IPS-15b (cell line): ENCODE measurements around the gene GAS7.

Experiments
- H3K27me3 ChIP-seq: one replicate; pipeline ENCODE4 v1.6.1; 2013; ENCODE audit warnings: low read length; ENCODE audit not compliant: control insufficient read depth, insufficient read depth
- H3K36me3 ChIP-seq: one replicate; pipeline ENCODE4 v1.6.1; 2013; ENCODE audit warnings: low read length; ENCODE audit not compliant: control insufficient read depth, insufficient read depth
- H3K4me1 ChIP-seq: one replicate; pipeline ENCODE4 v1.6.1; 2013; ENCODE audit warnings: mild to moderate bottlenecking, low read length; ENCODE audit not compliant: control insufficient read depth, insufficient read depth
- H3K4me3 ChIP-seq: one replicate; pipeline ENCODE4 v1.5.1; 2013; ENCODE audit warnings: low read depth, low read length
- H3K9ac ChIP-seq: one replicate; pipeline ENCODE4 v1.6.1; 2013; ENCODE audit warnings: low read depth, mild to moderate bottlenecking, low read length
- H3K9me3 ChIP-seq: one replicate; pipeline ENCODE4 v1.6.1; 2013; ENCODE audit warnings: mild to moderate bottlenecking, low read length; ENCODE audit not compliant: control insufficient read depth, insufficient read depth

The GAS7 gene

GRCh38 chr17:9944704-9945103 is 253.7 kb downstream of the GAS7 start:
- H3K9me3 ChIP-seq, result no peaks in the 10 kb centered on the region
- H3K4me1 ChIP-seq, result no peaks in the 10 kb centered on the region
- H3K36me3 ChIP-seq, result no peaks in the 10 kb centered on the region
- H3K27me3 ChIP-seq, result no peaks in the 10 kb centered on the region
- H3K9ac ChIP-seq, result no peak overlapping the region
- H3K4me3 ChIP-seq, result no peak overlapping the region

DNA sequence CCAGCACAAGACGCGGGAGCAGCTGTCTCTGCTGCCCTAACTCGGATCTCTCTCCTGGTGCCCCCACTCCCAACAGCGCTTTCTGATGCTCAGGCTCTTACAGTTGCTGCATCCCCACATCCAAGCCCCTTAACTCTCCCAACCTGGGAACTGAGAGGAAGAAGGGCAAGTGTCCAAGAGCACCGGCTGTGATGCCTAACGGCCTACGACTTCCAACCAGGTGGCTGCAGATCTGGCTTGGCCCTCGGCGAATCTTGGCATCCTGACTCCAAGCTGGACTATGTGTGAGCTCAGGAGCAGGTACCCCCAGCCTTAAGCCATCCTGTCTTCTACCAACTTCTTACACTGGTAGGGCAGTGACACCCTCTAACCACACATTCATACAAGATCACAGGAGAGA is 255.1 kb downstream of the GAS7 start:
- no peaks in the 10 kb centered on the region for H3K27me3 ChIP-seq
- no peaks in the 10 kb centered on the region for H3K9me3 ChIP-seq
- no peaks in the 10 kb centered on the region for H3K36me3 ChIP-seq
- H3K9ac ChIP-seq, result no peak overlapping the region
- no peaks in the 10 kb centered on the region for H3K4me1 ChIP-seq
- H3K4me3 ChIP-seq, result no peak overlapping the region

DNA sequence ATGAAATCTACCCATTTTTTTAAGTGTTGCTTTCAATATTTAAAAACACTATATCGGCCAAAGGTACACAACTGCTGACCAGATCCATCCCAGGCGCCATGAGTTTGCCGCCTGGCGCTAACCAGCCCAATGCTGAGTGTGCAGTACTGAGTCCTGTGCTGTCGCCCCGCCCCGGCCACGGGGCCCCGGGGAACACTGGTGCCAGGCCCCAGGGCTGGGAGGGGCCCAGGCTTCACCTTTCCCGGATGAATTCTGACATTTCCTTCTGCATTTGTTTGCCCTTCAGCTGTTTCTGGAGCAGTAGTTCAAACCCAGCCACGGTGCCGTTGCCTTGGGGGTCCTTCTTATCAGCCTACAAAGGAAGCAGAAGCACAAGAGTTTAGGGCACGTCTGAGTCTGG is 255.5 kb downstream of the GAS7 start:
- no peaks in the 10 kb centered on the region for H3K27me3 ChIP-seq
- no peaks in the 10 kb centered on the region for H3K4me1 ChIP-seq
- H3K36me3 ChIP-seq, result no peaks in the 10 kb centered on the region
- no peak overlapping the region for H3K4me3 ChIP-seq
- no peaks in the 10 kb centered on the region for H3K9me3 ChIP-seq
- no peak overlapping the region for H3K9ac ChIP-seq

DNA sequence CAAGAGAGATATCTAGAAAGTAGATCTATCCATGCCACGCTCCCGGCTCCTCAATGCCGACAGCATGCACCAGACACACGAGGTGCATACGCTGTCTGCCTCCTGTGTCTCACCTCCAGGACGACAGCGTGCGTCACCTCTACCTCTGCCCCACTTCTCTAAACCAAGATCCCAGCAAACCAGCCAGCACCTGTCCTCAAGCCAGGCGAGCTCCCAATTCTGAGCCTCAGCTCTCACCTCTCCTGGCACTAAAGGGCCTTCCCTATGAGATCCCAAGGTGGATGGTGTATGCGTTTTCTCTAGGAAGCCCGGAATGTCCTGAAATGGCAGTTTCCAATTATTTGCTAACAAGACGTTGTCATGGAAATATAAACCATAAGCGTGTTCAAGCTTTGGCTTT is 257.1 kb downstream of the GAS7 start:
- no peaks in the 10 kb centered on the region for H3K36me3 ChIP-seq
- no peak overlapping the region for H3K4me3 ChIP-seq
- H3K9me3 ChIP-seq, result no peaks in the 10 kb centered on the region
- no peaks in the 10 kb centered on the region for H3K27me3 ChIP-seq
- no peak overlapping the region for H3K9ac ChIP-seq
- no peaks in the 10 kb centered on the region for H3K4me1 ChIP-seq

DNA sequence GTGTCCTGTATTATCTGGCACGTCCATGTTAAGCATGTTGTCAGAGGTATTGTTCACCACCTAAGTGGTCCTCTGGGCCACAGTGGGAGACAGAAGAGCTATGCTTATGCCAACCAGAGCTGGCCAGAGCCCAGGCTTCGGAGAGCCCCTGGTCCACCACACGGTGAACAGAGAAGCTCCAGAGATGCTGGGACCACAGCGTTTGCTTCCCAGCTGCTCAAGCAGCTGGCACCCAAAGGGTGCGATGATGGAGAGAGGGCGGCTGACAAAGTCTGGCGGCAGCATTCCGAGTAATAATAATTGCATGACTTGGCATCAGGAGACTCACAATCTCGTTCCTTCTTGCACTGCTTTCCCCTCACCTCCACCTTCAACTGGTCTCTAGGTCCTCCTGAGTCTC is 257.6 kb downstream of the GAS7 start:
- Histone ChIP-seq H3K4me3 (no peak overlapping the region), H3K9ac (no peak overlapping the region)

DNA sequence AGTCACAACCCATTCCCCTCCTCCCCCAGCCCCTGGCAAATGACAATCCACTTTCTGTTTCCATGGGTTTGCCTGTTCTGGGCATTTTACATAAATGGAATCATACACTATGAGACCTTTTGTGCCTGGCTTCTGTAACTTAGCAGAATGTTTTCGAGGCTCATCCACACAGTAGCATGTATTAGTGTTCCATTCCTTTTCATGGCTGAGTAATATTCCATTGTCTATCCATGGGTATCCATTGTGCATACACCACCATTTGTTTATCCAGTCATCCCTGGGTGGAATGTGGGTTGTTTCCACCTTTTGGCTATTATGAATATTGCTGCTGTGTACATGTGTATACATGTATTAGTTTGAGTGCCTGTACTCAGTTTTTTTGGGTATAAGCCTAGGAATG is 259.6 kb downstream of the GAS7 start:
- Histone ChIP-seq H3K36me3 (no peaks in the 10 kb centered on the region), H3K9ac (no peak overlapping the region), H3K4me3 (no peak overlapping the region), H3K27me3 (no peaks in the 10 kb centered on the region), H3K4me1 (no peaks in the 10 kb centered on the region), H3K9me3 (no peaks in the 10 kb centered on the region)

More for the DNA sequence above, 257.6 kb downstream of the GAS7 start:
- Histone ChIP-seq H3K36me3 (no peaks in the 10 kb centered on the region), H3K4me1 (no peaks in the 10 kb centered on the region), H3K9me3 (no peaks in the 10 kb centered on the region), H3K27me3 (no peaks in the 10 kb centered on the region)

- H3K9me3 ChIP-seq, result no peaks in the 10 kb centered on the region
- H3K27me3 ChIP-seq, result no peaks in the 10 kb centered on the region
- H3K9ac ChIP-seq, result no peak overlapping the region
- no peaks in the 10 kb centered on the region for H3K4me1 ChIP-seq
- no peaks in the 10 kb centered on the region for H3K36me3 ChIP-seq
- H3K4me3 ChIP-seq, result no peak overlapping the region
These were observed 260.5 kb downstream of the GAS7 start for GRCh38 chr17:9937901-9938300.

DNA sequence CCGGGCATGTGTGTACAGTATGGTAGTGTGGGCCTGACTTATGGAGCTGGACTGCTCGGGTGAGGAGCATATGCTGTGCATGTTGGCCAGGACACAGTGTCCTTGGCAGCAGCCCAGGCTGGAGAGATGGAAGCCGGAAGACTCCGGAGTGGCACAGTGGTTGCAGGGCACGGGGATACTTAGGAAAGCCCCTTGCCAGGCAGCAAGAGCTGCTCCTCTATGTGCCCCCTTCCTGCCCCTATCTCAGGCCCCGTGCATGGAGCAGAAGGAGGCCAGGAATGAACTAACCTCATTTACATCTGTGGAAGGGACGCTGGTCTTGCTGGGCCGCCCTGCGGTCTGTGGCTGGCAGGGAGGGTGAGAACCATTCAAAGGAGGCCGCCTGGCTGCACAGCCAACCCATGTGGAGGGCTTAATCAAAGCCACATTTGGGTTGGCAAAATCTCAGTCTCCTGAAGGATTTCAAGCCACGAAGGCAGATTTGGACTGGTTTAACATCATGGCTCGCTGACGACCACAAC is 261.1 kb downstream of the GAS7 start:
- Histone ChIP-seq H3K36me3 (no peaks in the 10 kb centered on the region), H3K4me3 (no peak overlapping the region), H3K9me3 (no peaks in the 10 kb centered on the region), H3K4me1 (no peaks in the 10 kb centered on the region), H3K27me3 (no peaks in the 10 kb centered on the region), H3K9ac (no peak overlapping the region)

- Histone ChIP-seq H3K36me3 (no peaks in the 10 kb centered on the region), H3K9ac (no peak overlapping the region)
These were observed 262.3 kb downstream of the GAS7 start for GRCh38 chr17:9936095-9936494.

GRCh38 chr17:9935408-9935807 is 263.0 kb downstream of the GAS7 start:
- Histone ChIP-seq H3K4me3 (no peak overlapping the region), H3K27me3 (no peaks in the 10 kb centered on the region), H3K36me3 (no peaks in the 10 kb centered on the region), H3K9ac (no peak overlapping the region), H3K4me1 (no peaks in the 10 kb centered on the region), H3K9me3 (no peaks in the 10 kb centered on the region)

More at GRCh38 chr17:9936095-9936494, 262.3 kb downstream of the GAS7 start:
- Histone ChIP-seq H3K9me3 (no peaks in the 10 kb centered on the region), H3K4me1 (no peaks in the 10 kb centered on the region), H3K27me3 (no peaks in the 10 kb centered on the region), H3K4me3 (no peak overlapping the region)

GRCh38 chr17:9934331-9934730 is 264.1 kb downstream of the GAS7 start:
- H3K4me3 ChIP-seq, result no peak overlapping the region
- no peaks in the 10 kb centered on the region for H3K27me3 ChIP-seq
- no peaks in the 10 kb centered on the region for H3K4me1 ChIP-seq
- no peaks in the 10 kb centered on the region for H3K9me3 ChIP-seq
- H3K9ac ChIP-seq, result no peak overlapping the region
- no peaks in the 10 kb centered on the region for H3K36me3 ChIP-seq

GRCh38 chr17:9932491-9932890 is 265.9 kb downstream of the GAS7 start:
- H3K9ac ChIP-seq, result no peak overlapping the region
- no peaks in the 10 kb centered on the region for H3K36me3 ChIP-seq
- no peak overlapping the region for H3K4me3 ChIP-seq
- no peaks in the 10 kb centered on the region for H3K27me3 ChIP-seq
- H3K4me1 ChIP-seq, result no peaks in the 10 kb centered on the region
- H3K9me3 ChIP-seq, result no peaks in the 10 kb centered on the region
